Thyroid gland (tissue), 4 donors: ENCODE data around the gene CCDC50. TPM values are rescaled to one million over a fixed set of nuclear protein-coding genes. Genes with fewer than 3 reads are reported as not detected.

ENCODE experiments used
- DNase-seq, 2 donors: peaks; one replicate each; pipeline ENCODE4 v3.0.0-alpha.2; 2019
- H3K27ac ChIP-seq, 3 donors: fragments of 200-600 bp; sonication (generic); 1 replicate in 2 of 3; 2 replicates in 1 of 3; pipeline ENCODE4 v1.5.1; 2016 to 2019; ENCODE audit warnings: mild to moderate bottlenecking in 1 of 3, moderate library complexity in 1 of 3
- H3K27me3 ChIP-seq: fragments of 200-600 bp; sonication (generic); one replicate; pipeline ENCODE4 v1.5.1; 2019
- H3K36me3 ChIP-seq, 2 donors: fragments of 200-600 bp; sonication (generic); one replicate each; pipeline ENCODE4 v1.5.1; 2016 to 2019
- H3K4me1 ChIP-seq, 2 donors: fragments of 200-600 bp; sonication (generic); one replicate each; pipeline ENCODE4 v1.5.1; 2017 to 2019
- H3K4me3 ChIP-seq, 3 donors: fragments of 200-600 bp; sonication (generic); replicated peaks in 1 of 3; 1 replicate in 2 of 3; 2 replicates in 1 of 3; pipeline ENCODE4 v1.5.1; 2016; ENCODE audit warnings: mild to moderate bottlenecking in 1 of 3
- H3K9me3 ChIP-seq: fragments of 200-600 bp; sonication (generic); one replicate; pipeline ENCODE4 v1.5.1; 2017
- CTCF ChIP-seq, 6 experiments: fragments of 200-600 bp in 3 of 6; fragments of 450-650 bp in 3 of 6; sonication (generic) in 3 of 6; IDR thresholded peaks; one replicate each; pipeline ENCODE4 v1.5.1; 2016 to 2019; ENCODE audit warnings: antibody characterized with exemption in 6 of 6, mild to moderate bottlenecking in 2 of 6, inconsistent platforms in 1 of 6, moderate library complexity in 1 of 6
- POLR2A ChIP-seq, 2 donors: fragments of 450-650 bp; IDR thresholded peaks; one replicate each; pipeline ENCODE4 v1.6.1; 2017; ENCODE audit warnings: antibody characterized with exemption in 2 of 2, mild to moderate bottlenecking in 2 of 2, moderate library complexity in 1 of 2
- WGBS, 2 donors: methylation state at CpG; one replicate each; pipeline ENCODE4 v1.1.5; 2017; 5-methylcytosine and 5-hydroxymethylcytosine counted together
- intact Hi-C: fragments of 100-400 bp; cut with DNase I; formaldehyde crosslinking; loops from one replicate; pipeline ENCODE4 v1.15.1; 2023
- total RNA-seq, 4 donors: library from RNA; depleted of rRNA; stranded (reverse); fragments of >200 nt; gene quantifications; one replicate each; pipeline ENCODE4 v1.2.3, GENCODE V29; 2016

The CCDC50 gene
- total RNA-seq, 4 donors from 2014 or later = 63.3 to 104 (median 91.1) TPM

GRCh38 chr3:191431160-191431822 lies 102.1 kb downstream of the CCDC50 start:
- 70 to 85% methylated on average over 5 of the region's 5 CpGs for WGBS, 2 donors
- no peak for TF ChIP-seq POLR2A (IDR thresholded peaks at IDR 0.05)
- no peak for TF ChIP-seq CTCF (IDR thresholded peaks at IDR 0.05)

GRCh38 chr3:191432162-191432561 lies 103.0 kb downstream of the CCDC50 start:
- no peaks in the 10 kb centered on the region for H3K4me1 ChIP-seq
- H3K27ac ChIP-seq = no peak overlapping the region
- no peaks in the 10 kb centered on the region for H3K9me3 ChIP-seq
- no peaks in the 10 kb centered on the region for H3K27me3 ChIP-seq
- WGBS, 2 donors = 80 to 90% methylated on average over 5 of the region's 5 CpGs
- H3K4me3 ChIP-seq = no peak overlapping the region
- H3K36me3 ChIP-seq = no peaks in the 10 kb centered on the region
- no peak for DNase-seq
- TF ChIP-seq CTCF (IDR thresholded peaks at IDR 0.05) = no peak
- no peak for TF ChIP-seq POLR2A (IDR thresholded peaks at IDR 0.05)
- intact Hi-C loops = no loop called here

More at GRCh38 chr3:191431160-191431822, 102.1 kb downstream of the CCDC50 start:
- no peak for DNase-seq
- Histone ChIP-seq H3K27me3 (no peaks in the 10 kb centered on the region), H3K4me3 (no peak overlapping the region), H3K4me1 (no peaks in the 10 kb centered on the region), H3K27ac (no peak overlapping the region), H3K36me3 (no peaks in the 10 kb centered on the region), H3K9me3 (no peaks in the 10 kb centered on the region)
- intact Hi-C loops = no loop called here

GRCh38 chr3:191434024-191434423 lies 104.8 kb downstream of the CCDC50 start:
- TF ChIP-seq POLR2A (IDR thresholded peaks at IDR 0.05) = no peak
- no peak for TF ChIP-seq CTCF (IDR thresholded peaks at IDR 0.05)
- H3K36me3 ChIP-seq = no peaks in the 10 kb centered on the region
- intact Hi-C loops = no loop called here
- DNase-seq = no peak
- 91 to 94% methylated on average over 1 of the region's 1 CpG for WGBS, 2 donors
- no peaks in the 10 kb centered on the region for H3K4me1 ChIP-seq
- H3K4me3 ChIP-seq = no peak overlapping the region
- no peaks in the 10 kb centered on the region for H3K9me3 ChIP-seq
- H3K27ac ChIP-seq = no peak overlapping the region
- no peaks in the 10 kb centered on the region for H3K27me3 ChIP-seq

GRCh38 chr3:191435981-191436380 lies 106.8 kb downstream of the CCDC50 start:
- intact Hi-C loops = no loop called here
- 75 to 84% methylated on average over 2 of the region's 2 CpGs for WGBS, 2 donors
- no peaks in the 10 kb centered on the region for H3K27me3 ChIP-seq

More at GRCh38 chr3:191435981-191436380, 106.8 kb downstream of the CCDC50 start:
- DNase-seq = no peak
- H3K4me1 ChIP-seq = no peaks in the 10 kb centered on the region
- H3K9me3 ChIP-seq = no peaks in the 10 kb centered on the region
- TF ChIP-seq CTCF (IDR thresholded peaks at IDR 0.05) = no peak
- no peak for TF ChIP-seq POLR2A (IDR thresholded peaks at IDR 0.05)
- H3K27ac ChIP-seq = no peak overlapping the region
- H3K36me3 ChIP-seq = no peaks in the 10 kb centered on the region
- H3K4me3 ChIP-seq = no peak overlapping the region
